Subcutaneous abdominal adipose tissue (tissue), 5 donors: ENCODE measurements around the gene NUP42.
"Not testable (repeated sequence)": the region's sequence is repeated elsewhere in the genome, so short reads cannot be mapped to it uniquely, and the experiment has no call there.

Source experiments
- H3K27ac ChIP-seq: one replicate; pipeline ENCODE4 v1.7.0; 2013; ENCODE audit warnings: low read depth, mild to moderate bottlenecking, inconsistent platforms, low read length, moderate library complexity
- H3K27me3 ChIP-seq, 5 donors: one replicate each; pipeline ENCODE4 v1.7.0; 2013; ENCODE audit warnings: low read length in 5 of 5, inconsistent platforms in 1 of 5; ENCODE audit not compliant: control insufficient read depth in 5 of 5, insufficient read depth in 4 of 5
- H3K36me3 ChIP-seq, 5 donors: one replicate each; pipeline ENCODE4 v1.7.0; 2013; ENCODE audit warnings: low read length in 5 of 5; ENCODE audit not compliant: control insufficient read depth in 5 of 5, insufficient read depth in 5 of 5
- H3K4me1 ChIP-seq, 5 donors: one replicate each; pipeline ENCODE4 v1.7.0; 2013; ENCODE audit warnings: low read length in 5 of 5, mild to moderate bottlenecking in 3 of 5, moderate library complexity in 1 of 5; ENCODE audit not compliant: control insufficient read depth in 5 of 5, insufficient read depth in 5 of 5
- H3K4me3 ChIP-seq, 5 donors: one replicate each; pipeline ENCODE4 v1.7.0; 2013; ENCODE audit warnings: low read length in 5 of 5, low read depth in 1 of 5
- H3K9ac ChIP-seq, 5 donors: one replicate each; pipeline ENCODE4 v1.7.0; 2013; ENCODE audit warnings: low read length in 5 of 5, mild to moderate bottlenecking in 4 of 5, moderate library complexity in 3 of 5
- H3K9me3 ChIP-seq, 5 donors: one replicate each; pipeline ENCODE4 v1.7.0; 2013; ENCODE audit warnings: low read length in 5 of 5; ENCODE audit not compliant: control insufficient read depth in 5 of 5
- donor health status: healthy.
- donor health status: healthy.
- donor health status: healthy.
- donor health status: healthy.
- donor health status: healthy.

NUP42 gene

DNA sequence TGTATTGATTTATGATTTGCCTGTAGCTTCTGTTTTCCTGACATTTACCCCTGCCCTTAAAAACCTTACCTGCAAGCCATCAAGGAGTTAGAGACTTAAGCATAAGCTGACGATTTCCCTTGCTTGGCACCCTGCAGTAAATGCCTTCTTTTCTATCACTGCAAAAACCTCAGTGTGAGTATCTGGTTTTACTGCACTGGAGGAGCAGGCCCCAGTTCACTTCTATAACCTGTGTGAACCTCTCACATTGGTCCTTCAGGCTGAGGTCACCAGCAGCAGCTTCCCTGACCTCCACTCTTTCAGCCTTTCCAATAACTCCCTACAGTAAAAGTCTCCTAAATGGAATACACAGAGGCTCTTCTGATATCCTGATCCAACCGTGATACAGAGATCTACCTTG, 30.5 kb downstream of the NUP42 start:
- peaks cover 0 to 5% (median 0%) of the 10 kb centered on the region in 5 donors for H3K27me3 ChIP-seq
- H3K9me3 ChIP-seq, result no peaks in the 10 kb centered on the region
- H3K4me1 ChIP-seq, result peaks cover 0 to 10% (median 2%) of the 10 kb centered on the region in 5 donors
- H3K36me3 ChIP-seq, result no peaks in the 10 kb centered on the region
- H3K9ac ChIP-seq, result no peak overlapping the region
- H3K27ac ChIP-seq, result no peak overlapping the region
- H3K4me3 ChIP-seq, result no peak overlapping the region

- H3K9me3 ChIP-seq, result no peaks in the 10 kb centered on the region
- no peak overlapping the region for H3K27ac ChIP-seq
- peaks cover 0 to 5% (median 0%) of the 10 kb centered on the region in 5 donors for H3K27me3 ChIP-seq
- H3K4me3 ChIP-seq, result no peak overlapping the region
- H3K4me1 ChIP-seq, result peaks cover 0 to 10% (median under 1%) of the 10 kb centered on the region in 5 donors
- H3K9ac ChIP-seq, result no peak overlapping the region
- no peaks in the 10 kb centered on the region for H3K36me3 ChIP-seq
Measured at GRCh38 chr7:23212841-23213240, 31.0 kb downstream of the NUP42 start.

DNA sequence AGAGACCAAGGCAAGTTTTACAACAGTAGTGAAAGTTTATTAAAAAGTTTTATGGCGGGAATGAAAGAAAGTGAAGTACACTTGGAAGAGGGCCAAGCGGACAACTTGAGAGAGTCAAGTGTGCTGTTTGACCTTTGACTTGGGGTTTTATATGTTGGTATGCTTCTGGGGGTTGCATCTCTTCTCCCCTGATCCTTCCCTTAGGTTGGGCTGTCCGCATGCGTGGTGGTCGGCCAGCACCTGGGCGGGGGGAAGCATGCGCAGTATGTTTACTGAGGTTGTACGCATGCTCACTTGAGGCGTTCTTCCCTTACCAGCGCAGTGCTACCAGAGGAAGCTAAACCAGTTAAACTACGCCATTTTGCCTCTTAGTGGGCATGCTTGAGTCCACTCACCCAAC, 31.9 kb downstream of the NUP42 start:
- Histone ChIP-seq H3K9ac (no peak overlapping the region), H3K27me3 (peaks cover 0 to 5% (median 0%) of the 10 kb centered on the region in 5 donors), H3K9me3 (no peaks in the 10 kb centered on the region), H3K4me3 (no peak overlapping the region), H3K36me3 (no peaks in the 10 kb centered on the region), H3K27ac (no peak overlapping the region), H3K4me1 (peaks cover 0 to 7% (median 0%) of the 10 kb centered on the region in 5 donors)

GRCh38 chr7:23214423-23214822, 32.6 kb downstream of the NUP42 start:
- peaks cover 0 to 5% (median 0%) of the 10 kb centered on the region in 5 donors for H3K27me3 ChIP-seq
- H3K36me3 ChIP-seq, result no peaks in the 10 kb centered on the region
- no peak overlapping the region for H3K4me3 ChIP-seq
- H3K4me1 ChIP-seq, result peaks cover 0 to 6% (median 0%) of the 10 kb centered on the region in 5 donors
- H3K9ac ChIP-seq, result no peak overlapping the region
- H3K9me3 ChIP-seq, result no peaks in the 10 kb centered on the region
- no peak overlapping the region for H3K27ac ChIP-seq

DNA sequence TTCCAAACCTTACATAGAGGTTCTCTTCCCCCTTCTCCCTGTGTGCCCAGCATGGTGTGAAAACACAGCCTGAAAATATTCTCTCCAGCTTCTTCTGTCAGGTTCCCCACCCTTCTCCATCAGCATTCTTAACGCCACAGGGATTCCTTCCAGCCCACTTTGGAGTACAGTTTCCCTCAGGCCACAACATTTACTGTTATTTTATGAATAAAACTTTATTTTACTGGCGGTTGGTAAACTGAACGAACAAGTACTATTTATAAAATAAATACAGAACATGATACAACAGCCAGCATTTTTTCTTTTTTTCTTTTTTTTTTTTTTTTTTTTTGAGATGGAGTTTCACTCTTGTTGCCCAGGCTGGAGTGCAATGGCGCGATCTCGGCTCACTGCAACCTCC, 33.1 kb downstream of the NUP42 start:
- no peak overlapping the region for H3K9ac ChIP-seq
- H3K27me3 ChIP-seq, result peaks cover 0 to 5% (median 0%) of the 10 kb centered on the region in 5 donors
- no peaks in the 10 kb centered on the region for H3K9me3 ChIP-seq
- no peak overlapping the region for H3K27ac ChIP-seq
- peaks cover 0 to 6% (median 0%) of the 10 kb centered on the region in 5 donors for H3K4me1 ChIP-seq
- H3K4me3 ChIP-seq, result no peak overlapping the region
- no peaks in the 10 kb centered on the region for H3K36me3 ChIP-seq

DNA sequence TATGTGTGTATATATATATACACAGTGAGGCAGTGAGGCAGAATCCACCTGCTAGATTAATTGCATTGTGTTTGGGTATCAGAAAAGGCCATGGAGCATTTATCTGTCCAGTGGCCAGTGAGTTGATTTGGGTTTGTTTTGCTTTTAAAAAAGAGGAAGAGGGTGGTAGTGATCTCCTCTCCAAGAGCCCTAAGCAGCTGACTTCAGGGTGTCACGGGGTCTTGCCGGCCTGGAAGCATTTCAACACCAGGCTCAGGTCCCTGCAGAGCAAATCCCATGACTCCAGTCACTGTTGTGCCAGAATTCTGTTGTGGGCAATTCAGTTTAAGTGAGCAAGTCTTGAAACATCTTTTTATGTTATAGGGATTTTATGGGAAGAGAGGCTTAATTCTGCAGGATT, 34.2 kb downstream of the NUP42 start:
- no peak overlapping the region for H3K9ac ChIP-seq
- H3K27me3 ChIP-seq, result peaks cover 0 to 1% (median 0%) of the 10 kb centered on the region in 5 donors
- H3K9me3 ChIP-seq, result no peaks in the 10 kb centered on the region
- no peak overlapping the region for H3K27ac ChIP-seq
- peaks cover 0 to under 1% (median 0%) of the 10 kb centered on the region in 5 donors for H3K4me1 ChIP-seq
- no peaks in the 10 kb centered on the region for H3K36me3 ChIP-seq
- no peak overlapping the region for H3K4me3 ChIP-seq

DNA sequence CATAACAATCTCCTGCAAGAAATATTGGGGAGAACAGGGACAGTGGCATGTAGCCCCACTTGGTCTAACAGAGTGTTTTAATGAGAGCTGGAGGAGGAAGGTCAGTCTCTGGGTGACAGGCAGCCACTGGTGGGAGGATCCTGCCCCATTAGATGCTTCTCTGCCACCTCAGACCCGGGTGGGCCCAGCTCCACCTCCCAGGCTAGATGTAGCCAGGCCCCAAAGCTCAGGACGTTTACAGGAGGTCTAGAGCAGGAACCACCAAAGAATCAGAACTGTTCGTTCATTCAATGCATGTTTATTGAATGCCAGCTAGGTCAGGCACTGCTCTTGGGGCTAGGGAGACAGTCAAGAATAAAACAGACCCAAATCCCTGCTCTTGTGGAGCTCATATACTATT, 36.3 kb downstream of the NUP42 start:
- no peaks in the 10 kb centered on the region for H3K36me3 ChIP-seq
- no peak overlapping the region for H3K27ac ChIP-seq
- no peaks in the 10 kb centered on the region for H3K9me3 ChIP-seq
- no peaks in the 10 kb centered on the region for H3K4me1 ChIP-seq
- H3K27me3 ChIP-seq, result no peaks in the 10 kb centered on the region
- H3K4me3 ChIP-seq, result no peak overlapping the region
- no peak overlapping the region for H3K9ac ChIP-seq

DNA sequence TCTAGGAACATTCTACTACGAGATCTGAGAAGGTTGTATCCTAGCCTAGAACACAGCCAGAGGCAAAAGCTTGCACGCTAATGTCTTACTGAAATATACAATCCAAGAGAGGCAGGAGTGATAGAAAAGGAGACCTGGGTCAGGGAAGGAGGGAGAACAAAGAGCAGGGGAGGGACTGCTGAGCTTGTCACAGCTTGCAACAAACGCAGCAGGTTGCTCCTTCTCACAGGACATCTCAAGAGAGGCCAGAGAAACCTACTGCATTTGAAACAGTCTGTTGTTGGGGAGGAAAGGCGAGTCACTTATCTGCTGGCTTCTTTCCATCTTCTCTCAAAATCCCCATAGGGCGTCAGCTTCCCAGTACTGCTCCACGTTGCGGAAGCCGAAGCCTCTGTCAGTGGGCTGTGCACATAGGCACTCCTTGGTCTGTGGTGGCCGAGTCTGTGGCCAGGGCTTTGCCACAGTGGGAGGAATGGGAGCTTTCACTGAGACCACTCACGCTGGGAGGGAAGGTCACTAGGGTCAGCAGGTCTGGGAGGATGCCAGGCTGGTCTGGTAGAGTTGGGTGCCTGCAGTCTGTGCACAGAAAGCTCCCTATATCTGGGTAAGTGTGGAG, 39.0 kb downstream of the NUP42 start:
- no peak overlapping the region for H3K4me3 ChIP-seq
- no peak overlapping the region for H3K27ac ChIP-seq
- no peaks in the 10 kb centered on the region for H3K4me1 ChIP-seq
- no peaks in the 10 kb centered on the region for H3K36me3 ChIP-seq
- H3K27me3 ChIP-seq, result no peaks in the 10 kb centered on the region
- H3K9me3 ChIP-seq, result no peaks in the 10 kb centered on the region
- no peak overlapping the region for H3K9ac ChIP-seq

DNA sequence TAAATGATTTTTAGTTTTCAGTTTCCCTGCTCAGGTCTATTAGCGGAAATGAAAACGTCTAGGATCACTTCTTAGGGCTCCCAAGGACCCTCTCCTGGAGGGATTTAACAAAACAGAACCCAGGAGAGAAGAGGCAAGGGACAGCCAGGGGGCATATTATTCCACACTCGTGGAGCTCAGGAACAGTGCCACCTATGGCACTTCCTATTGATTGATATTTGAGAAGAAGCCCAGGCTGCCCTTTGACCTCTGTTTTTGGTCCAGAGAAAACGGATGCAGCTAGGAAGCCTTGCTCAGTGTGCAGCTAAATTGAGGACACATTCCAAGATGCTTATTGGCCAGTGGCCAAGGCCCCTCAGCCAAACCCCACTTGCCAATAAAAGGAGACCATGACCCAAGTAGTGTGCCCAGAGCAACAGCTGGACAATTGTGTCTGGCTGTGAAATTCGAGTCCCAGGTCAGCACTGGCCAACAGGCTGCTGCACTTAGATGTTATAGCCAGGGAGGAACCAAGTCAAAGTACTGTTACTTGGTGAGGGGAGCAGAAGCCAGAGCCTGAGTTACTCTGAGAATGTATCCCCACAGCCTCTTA, 40.7 kb downstream of the NUP42 start:
- H3K27me3 ChIP-seq, result no peaks in the 10 kb centered on the region
- H3K4me1 ChIP-seq, result peaks cover 0 to 4% (median 0%) of the 10 kb centered on the region in 5 donors
- no peak overlapping the region for H3K4me3 ChIP-seq
- no peaks in the 10 kb centered on the region for H3K9me3 ChIP-seq
- H3K27ac ChIP-seq, result no peak overlapping the region
- H3K9ac ChIP-seq, result no peak overlapping the region
- no peaks in the 10 kb centered on the region for H3K36me3 ChIP-seq

DNA sequence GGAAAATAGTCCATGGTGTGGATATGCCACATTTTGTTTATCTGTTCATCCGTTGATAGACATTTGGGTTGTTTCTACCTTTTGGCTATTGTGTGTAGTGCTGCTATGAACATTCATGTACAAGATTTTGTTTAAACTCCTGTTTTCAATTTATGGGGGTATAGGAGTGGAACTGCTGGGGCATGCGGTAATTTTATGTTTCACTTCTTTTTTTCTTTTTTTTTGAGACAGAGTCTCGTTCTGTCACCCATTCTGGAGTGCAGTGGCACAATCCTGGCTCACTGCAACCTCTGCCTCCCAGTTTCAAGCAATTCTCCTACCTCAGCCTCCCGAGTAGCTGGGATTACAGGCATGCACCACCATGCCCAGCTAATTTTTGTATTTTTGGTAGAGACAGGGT, 42.5 kb downstream of the NUP42 start:
- not testable (repeated sequence) for H3K27me3 ChIP-seq

More for the DNA sequence above, 42.5 kb downstream of the NUP42 start:
- not testable (repeated sequence) for H3K36me3 ChIP-seq, H3K4me3 ChIP-seq, H3K9me3 ChIP-seq, H3K9ac ChIP-seq, H3K27ac ChIP-seq, H3K4me1 ChIP-seq
